Neutrophil (primary cell): ENCODE measurements around the gene GLRX2.

Experiments
- H3K27ac ChIP-seq: fragments of 200-600 bp; sonication (generic); 2 replicates; pipeline ENCODE4 v1.5.1; 2016; ENCODE audit warnings: mild to moderate bottlenecking, moderate library complexity
- H3K27me3 ChIP-seq: fragments of 200-600 bp; sonication (generic); 2 replicates; pipeline ENCODE4 v1.6.0; 2016; ENCODE audit warnings: mild to moderate bottlenecking
- H3K36me3 ChIP-seq: fragments of 200-600 bp; sonication (generic); 2 replicates; pipeline ENCODE4 v1.5.1; 2017
- H3K4me1 ChIP-seq, 2 experiments: fragments of 200-600 bp in 1 of 2; sonication (generic) in 1 of 2; 1 replicate in 1 of 2; 2 replicates in 1 of 2; pipeline versions ENCODE4 v1.5.1 to v1.6.1; 2013 to 2016; ENCODE audit warnings: low read depth in 1 of 2, low read length in 1 of 2, mild to moderate bottlenecking in 1 of 2, moderate library complexity in 1 of 2; ENCODE audit not compliant: control insufficient read depth in 1 of 2, insufficient read depth in 1 of 2
- H3K4me3 ChIP-seq, 2 experiments: fragments of 200-600 bp in 1 of 2; sonication (generic) in 1 of 2; 1 replicate in 1 of 2; 2 replicates in 1 of 2; pipeline ENCODE4 v1.5.1; 2013 to 2016; ENCODE audit warnings: low read depth in 1 of 2, low read length in 1 of 2, mild to moderate bottlenecking in 1 of 2, moderate library complexity in 1 of 2
- H3K9me3 ChIP-seq: fragments of 200-600 bp; sonication (generic); 2 replicates; pipeline ENCODE4 v1.5.1; 2016
- TF ChIP-seq, protein P1 (sequence below): fragments of 200-600 bp; sonication (generic); IDR thresholded peaks from 2 replicates; pipeline ENCODE4 v1.5.1; 2016; ENCODE audit warnings: antibody characterized with exemption

The GLRX2 gene

DNA sequence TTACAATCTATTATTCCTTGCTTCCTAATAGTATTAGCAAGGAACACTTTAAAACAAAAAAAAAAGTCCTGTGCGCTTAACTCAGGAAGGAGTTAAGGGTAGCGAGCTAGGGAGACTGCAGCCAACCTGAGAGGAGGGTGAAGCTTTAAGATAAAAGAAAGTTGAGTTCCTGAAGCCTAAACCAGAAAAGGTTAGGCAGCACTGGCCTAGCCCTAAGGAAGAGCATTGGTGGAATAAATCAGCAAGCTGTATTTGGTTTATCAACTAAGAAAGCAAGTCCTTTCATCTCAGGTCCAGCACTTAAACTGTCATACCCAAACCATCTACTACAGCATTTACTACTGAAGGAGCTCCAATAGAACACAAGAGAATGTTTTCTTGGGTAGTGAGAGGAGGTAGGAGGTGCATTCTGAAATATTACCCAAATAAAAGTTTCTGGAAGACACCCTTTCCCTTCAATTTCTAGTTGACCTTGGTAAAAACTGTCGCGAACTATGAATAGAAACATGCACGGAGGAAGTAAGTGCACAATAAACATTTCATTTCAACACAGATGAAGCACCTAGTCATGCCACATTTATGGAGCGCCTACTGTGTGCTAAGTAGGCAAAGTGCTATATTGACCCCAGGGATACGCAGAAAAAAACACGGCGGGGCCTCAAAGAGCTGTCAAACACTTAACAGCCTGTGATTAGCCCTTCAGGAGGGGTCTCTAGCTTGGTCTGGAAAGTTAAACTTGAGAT is 1.3 kb downstream of the GLRX2 start:
- Histone ChIP-seq H3K27ac (peak overlapping the region; percentile 89), H3K4me1 (peaks cover 29 to 31% of the 10 kb centered on the region in 2 experiments), H3K9me3 (no peaks in the 10 kb centered on the region), H3K27me3 (no peaks in the 10 kb centered on the region), H3K36me3 (peaks cover 15% of the 10 kb centered on the region), H3K4me3 (peak overlapping the region; percentile 74 to 84)
- TF ChIP-seq, protein P1, sequence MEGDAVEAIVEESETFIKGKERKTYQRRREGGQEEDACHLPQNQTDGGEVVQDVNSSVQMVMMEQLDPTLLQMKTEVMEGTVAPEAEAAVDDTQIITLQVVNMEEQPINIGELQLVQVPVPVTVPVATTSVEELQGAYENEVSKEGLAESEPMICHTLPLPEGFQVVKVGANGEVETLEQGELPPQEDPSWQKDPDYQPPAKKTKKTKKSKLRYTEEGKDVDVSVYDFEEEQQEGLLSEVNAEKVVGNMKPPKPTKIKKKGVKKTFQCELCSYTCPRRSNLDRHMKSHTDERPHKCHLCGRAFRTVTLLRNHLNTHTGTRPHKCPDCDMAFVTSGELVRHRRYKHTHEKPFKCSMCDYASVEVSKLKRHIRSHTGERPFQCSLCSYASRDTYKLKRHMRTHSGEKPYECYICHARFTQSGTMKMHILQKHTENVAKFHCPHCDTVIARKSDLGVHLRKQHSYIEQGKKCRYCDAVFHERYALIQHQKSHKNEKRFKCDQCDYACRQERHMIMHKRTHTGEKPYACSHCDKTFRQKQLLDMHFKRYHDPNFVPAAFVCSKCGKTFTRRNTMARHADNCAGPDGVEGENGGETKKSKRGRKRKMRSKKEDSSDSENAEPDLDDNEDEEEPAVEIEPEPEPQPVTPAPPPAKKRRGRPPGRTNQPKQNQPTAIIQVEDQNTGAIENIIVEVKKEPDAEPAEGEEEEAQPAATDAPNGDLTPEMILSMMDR, result no peak

GRCh38 chr1:193102662-193103061 is 2.6 kb downstream of the GLRX2 start:
- TF ChIP-seq, protein P1, result no peak

DNA sequence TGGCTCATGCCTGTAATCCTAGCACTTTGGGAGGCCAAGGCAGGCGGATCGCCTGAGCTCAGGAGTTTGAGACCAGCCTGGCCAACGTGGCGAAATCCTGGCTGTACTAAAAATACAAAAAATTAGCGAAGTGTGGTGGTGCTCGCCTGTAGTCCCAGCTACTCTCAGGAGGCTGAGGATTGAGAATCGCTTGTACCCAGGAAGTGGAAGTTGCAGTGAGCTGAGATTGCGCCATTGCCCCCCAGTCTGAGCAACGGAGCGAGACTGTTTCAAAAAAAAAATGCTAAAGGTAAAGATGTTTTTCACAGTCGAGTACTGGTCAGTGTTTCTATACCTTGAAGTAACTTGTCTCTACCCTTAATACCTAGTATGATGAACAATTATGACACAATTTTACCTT is 11.1 kb downstream of the GLRX2 start:
- TF ChIP-seq, protein P1, result no peak
- Histone ChIP-seq H3K27me3 (no peaks in the 10 kb centered on the region), H3K27ac (peak overlapping the region; percentile 57), H3K4me1 (peaks cover 9 to 12% of the 10 kb centered on the region in 2 experiments), H3K36me3 (peaks cover 62% of the 10 kb centered on the region), H3K4me3 (no peak overlapping the region), H3K9me3 (no peaks in the 10 kb centered on the region)

More at GRCh38 chr1:193102662-193103061, 2.6 kb downstream of the GLRX2 start:
- Histone ChIP-seq H3K36me3 (peaks cover 27% of the 10 kb centered on the region), H3K4me3 (no peak overlapping the region), H3K9me3 (no peaks in the 10 kb centered on the region), H3K27ac (no peak overlapping the region), H3K27me3 (no peaks in the 10 kb centered on the region), H3K4me1 (peaks cover 29 to 31% of the 10 kb centered on the region in 2 experiments)

DNA sequence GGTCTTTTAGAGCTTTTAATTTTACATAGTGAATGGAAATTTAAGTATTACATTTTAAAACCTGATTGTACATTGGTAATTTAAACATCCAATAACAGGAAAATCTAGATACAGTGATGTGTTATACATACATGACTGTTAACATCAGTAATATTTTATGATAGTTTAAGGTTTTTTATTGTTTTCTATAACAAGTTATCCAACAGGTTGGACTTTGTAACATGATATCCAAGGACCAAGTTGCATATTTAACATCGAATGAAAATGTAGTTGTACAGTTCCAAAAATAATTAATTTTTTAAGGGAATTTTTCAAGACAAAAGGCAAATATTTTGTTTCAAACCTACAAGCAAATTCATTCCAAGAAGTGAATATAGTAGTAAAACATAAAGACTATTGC is 14.3 kb downstream of the GLRX2 start:
- peaks cover 9 to 12% of the 10 kb centered on the region in 2 experiments for H3K4me1 ChIP-seq
- H3K36me3 ChIP-seq, result peaks cover 39% of the 10 kb centered on the region
- H3K27ac ChIP-seq, result no peak overlapping the region
- H3K9me3 ChIP-seq, result no peaks in the 10 kb centered on the region
- H3K4me3 ChIP-seq, result no peak overlapping the region
- TF ChIP-seq, protein P1, result no peak
- no peaks in the 10 kb centered on the region for H3K27me3 ChIP-seq

GRCh38 chr1:193087893-193088292 is 17.3 kb downstream of the GLRX2 start:
- Histone ChIP-seq H3K27me3 (no peaks in the 10 kb centered on the region), H3K4me3 (no peak overlapping the region), H3K36me3 (peaks cover 55% of the 10 kb centered on the region), H3K9me3 (no peaks in the 10 kb centered on the region), H3K27ac (no peak overlapping the region), H3K4me1 (no peaks in the 10 kb centered on the region)
- TF ChIP-seq, protein P1, result no peak
